ENCODE data around the gene TAF6. TPM values are rescaled to one million over a fixed set of nuclear protein-coding genes. Genes with fewer than 3 reads are reported as not detected.

The TAF6 gene
- total and polyA plus RNA-seq, 9 of the 15 experiments (the other 6 are each of a cell fraction or from before 2014, with no cell fraction given), result 0.78 to 78.7 (median 21.3) TPM

DNA sequence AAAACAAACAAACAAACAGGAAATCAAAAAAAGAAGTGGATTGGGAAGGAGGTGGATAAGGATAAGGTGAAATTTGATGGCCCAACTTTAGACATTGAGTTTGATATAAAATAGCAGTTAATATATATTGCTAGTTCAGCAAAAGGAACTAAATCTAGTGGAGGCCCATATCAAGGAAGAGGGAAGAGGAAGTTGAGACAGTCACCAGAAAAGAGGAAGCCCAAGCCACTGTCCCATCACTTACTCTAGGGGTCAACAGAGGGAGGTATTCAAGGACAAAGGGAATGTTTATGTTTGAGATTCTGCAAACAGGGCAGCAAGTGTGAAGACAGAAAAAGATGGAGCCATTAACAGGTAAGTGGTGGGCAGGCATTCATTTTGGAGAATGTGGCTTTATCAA, 33.2 kb upstream of the TAF6 start (continued):
- TF ChIP-seq, protein P1, sequence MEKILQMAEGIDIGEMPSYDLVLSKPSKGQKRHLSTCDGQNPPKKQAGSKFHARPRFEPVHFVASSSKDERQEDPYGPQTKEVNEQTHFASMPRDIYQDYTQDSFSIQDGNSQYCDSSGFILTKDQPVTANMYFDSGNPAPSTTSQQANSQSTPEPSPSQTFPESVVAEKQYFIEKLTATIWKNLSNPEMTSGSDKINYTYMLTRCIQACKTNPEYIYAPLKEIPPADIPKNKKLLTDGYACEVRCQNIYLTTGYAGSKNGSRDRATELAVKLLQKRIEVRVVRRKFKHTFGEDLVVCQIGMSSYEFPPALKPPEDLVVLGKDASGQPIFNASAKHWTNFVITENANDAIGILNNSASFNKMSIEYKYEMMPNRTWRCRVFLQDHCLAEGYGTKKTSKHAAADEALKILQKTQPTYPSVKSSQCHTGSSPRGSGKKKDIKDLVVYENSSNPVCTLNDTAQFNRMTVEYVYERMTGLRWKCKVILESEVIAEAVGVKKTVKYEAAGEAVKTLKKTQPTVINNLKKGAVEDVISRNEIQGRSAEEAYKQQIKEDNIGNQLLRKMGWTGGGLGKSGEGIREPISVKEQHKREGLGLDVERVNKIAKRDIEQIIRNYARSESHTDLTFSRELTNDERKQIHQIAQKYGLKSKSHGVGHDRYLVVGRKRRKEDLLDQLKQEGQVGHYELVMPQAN (IDR thresholded peaks at IDR 0.05; ENCODE audit: borderline replicate concordance), result 0 out of 2 replicates have a peak, but pooled peaks have one; percentile 5
- TF ChIP-seq, protein P2, sequence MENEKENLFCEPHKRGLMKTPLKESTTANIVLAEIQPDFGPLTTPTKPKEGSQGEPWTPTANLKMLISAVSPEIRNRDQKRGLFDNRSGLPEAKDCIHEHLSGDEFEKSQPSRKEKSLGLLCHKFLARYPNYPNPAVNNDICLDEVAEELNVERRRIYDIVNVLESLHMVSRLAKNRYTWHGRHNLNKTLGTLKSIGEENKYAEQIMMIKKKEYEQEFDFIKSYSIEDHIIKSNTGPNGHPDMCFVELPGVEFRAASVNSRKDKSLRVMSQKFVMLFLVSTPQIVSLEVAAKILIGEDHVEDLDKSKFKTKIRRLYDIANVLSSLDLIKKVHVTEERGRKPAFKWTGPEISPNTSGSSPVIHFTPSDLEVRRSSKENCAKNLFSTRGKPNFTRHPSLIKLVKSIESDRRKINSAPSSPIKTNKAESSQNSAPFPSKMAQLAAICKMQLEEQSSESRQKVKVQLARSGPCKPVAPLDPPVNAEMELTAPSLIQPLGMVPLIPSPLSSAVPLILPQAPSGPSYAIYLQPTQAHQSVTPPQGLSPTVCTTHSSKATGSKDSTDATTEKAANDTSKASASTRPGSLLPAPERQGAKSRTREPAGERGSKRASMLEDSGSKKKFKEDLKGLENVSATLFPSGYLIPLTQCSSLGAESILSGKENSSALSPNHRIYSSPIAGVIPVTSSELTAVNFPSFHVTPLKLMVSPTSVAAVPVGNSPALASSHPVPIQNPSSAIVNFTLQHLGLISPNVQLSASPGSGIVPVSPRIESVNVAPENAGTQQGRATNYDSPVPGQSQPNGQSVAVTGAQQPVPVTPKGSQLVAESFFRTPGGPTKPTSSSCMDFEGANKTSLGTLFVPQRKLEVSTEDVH (IDR thresholded peaks at IDR 0.05; ENCODE audit: low read depth, partially characterized antibody), result peak; percentile 16
- no peak for TF ChIP-seq CBX5 (IDR thresholded peaks at IDR 0.05; ENCODE audit: borderline replicate concordance, low read depth)
- TF ChIP-seq BRCA1 (IDR thresholded peaks at IDR 0.05), result no peak
- no peak for TF ChIP-seq BRCA1 (CRISPR knock-in tag; IDR thresholded peaks at IDR 0.05)
- no peak for TF ChIP-seq ZNF197 (CRISPR knock-in tag; IDR thresholded peaks at IDR 0.05; ENCODE audit: low read depth)
- TF ChIP-seq ETV5 (CRISPR knock-in tag; IDR thresholded peaks at IDR 0.05; ENCODE audit: low read depth), result no peak
- TF ChIP-seq SRSF3 (IDR thresholded peaks at IDR 0.05; ENCODE audit: insufficient read depth, low read length), result no peak
- TF ChIP-seq TSC22D4 (tag; IDR thresholded peaks at IDR 0.05), result no peak
- TF ChIP-seq DPF2 (IDR thresholded peaks at IDR 0.05), result peak; percentile 30; the same call in 1 of the 2 replicates
- no peak for TF ChIP-seq ZNF444 (CRISPR knock-in tag; IDR thresholded peaks at IDR 0.05)
- TF ChIP-seq FOXK1 (CRISPR knock-in tag; IDR thresholded peaks at IDR 0.05; ENCODE audit: borderline replicate concordance), result no peak
- TF ChIP-seq RAD21 (CRISPR knock-in tag; conservative IDR thresholded peaks at IDR 0.05 in 1 of 2, IDR thresholded peaks at IDR 0.05 in 1 of 2), result peak in 1 of 2 experiments; percentile 13; a peak in 1 of 4 replicates
- TF ChIP-seq POLR2AphosphoS5 (IDR thresholded peaks at IDR 0.05; ENCODE audit: control insufficient read depth, insufficient read depth, low read depth, low read length), result no peak
- TF ChIP-seq POU5F1 (IDR thresholded peaks at IDR 0.05; ENCODE audit: borderline replicate concordance, low read depth, low read length, partially characterized antibody), result no peak
- TF ChIP-seq ATF1 (CRISPR knock-in tag; IDR thresholded peaks at IDR 0.05), result no peak
- TF ChIP-seq ATF1 (tag; IDR thresholded peaks at IDR 0.05), result no peak
- TF ChIP-seq, protein P3, sequence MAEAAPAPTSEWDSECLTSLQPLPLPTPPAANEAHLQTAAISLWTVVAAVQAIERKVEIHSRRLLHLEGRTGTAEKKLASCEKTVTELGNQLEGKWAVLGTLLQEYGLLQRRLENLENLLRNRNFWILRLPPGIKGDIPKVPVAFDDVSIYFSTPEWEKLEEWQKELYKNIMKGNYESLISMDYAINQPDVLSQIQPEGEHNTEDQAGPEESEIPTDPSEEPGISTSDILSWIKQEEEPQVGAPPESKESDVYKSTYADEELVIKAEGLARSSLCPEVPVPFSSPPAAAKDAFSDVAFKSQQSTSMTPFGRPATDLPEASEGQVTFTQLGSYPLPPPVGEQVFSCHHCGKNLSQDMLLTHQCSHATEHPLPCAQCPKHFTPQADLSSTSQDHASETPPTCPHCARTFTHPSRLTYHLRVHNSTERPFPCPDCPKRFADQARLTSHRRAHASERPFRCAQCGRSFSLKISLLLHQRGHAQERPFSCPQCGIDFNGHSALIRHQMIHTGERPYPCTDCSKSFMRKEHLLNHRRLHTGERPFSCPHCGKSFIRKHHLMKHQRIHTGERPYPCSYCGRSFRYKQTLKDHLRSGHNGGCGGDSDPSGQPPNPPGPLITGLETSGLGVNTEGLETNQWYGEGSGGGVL (CRISPR knock-in tag; IDR thresholded peaks at IDR 0.05), result no peak
- no peak for TF ChIP-seq PHTF2 (CRISPR knock-in tag; IDR thresholded peaks at IDR 0.05)
- peak; percentile 27 to 41; a peak in 2 of 4 replicates for TF ChIP-seq KDM1A (IDR thresholded peaks at IDR 0.05)
- no peak for TF ChIP-seq NCOA6 (IDR thresholded peaks at IDR 0.05)
- no peak for TF ChIP-seq GABPB1 (CRISPR knock-in tag; IDR thresholded peaks at IDR 0.05)
- peak; percentile 77; the same call in 1 of the 2 replicates for TF ChIP-seq SMARCE1 (IDR thresholded peaks at IDR 0.05)
- TF ChIP-seq ZC3H8 (IDR thresholded peaks at IDR 0.05), result no peak
- no peak for TF ChIP-seq ZNF217 (CRISPR knock-in tag; IDR thresholded peaks at IDR 0.05)
- 0 out of 2 replicates have a peak, but pooled peaks have one; percentile 5 for TF ChIP-seq ELF2 (CRISPR knock-in tag; IDR thresholded peaks at IDR 0.05)

Measured in K562 (cell line).